HepG2 (cell line): ENCODE results near the gene HAUS7. TPM values are rescaled to one million over a fixed set of nuclear protein-coding genes. Genes with fewer than 3 reads are reported as not detected.

Source experiments
- ATAC-seq: fragments of 200-7000 bp; cut with Tn5 transposase; 3 replicates; pipeline ENCODE4 v1.9.1; 2020; ENCODE audit warnings: mild to moderate bottlenecking, moderate library complexity
- BruUV-seq: library from RNA; stranded (reverse); fragments of 400-500 nt; replicated peaks from 2 replicates; lab custom pipeline; 2021; lab: Mats Ljungman, UMichigan
- CTCF ChIA-PET: fragments of 300-600 bp; formaldehyde crosslinking; extraction: SDS; loops from one replicate; lab custom pipeline; 2021; ENCODE audit warnings: low total read pairs, inconsistent platforms, low intra/inter-chr PET ratio; lab: Yijun Ruan, JAX
- POLR2A ChIA-PET: fragments of 350-600 bp; sonication (Branson Sonifier 250); formaldehyde crosslinking; loops from one replicate; lab custom pipeline; 2020; ENCODE audit warnings: antibody characterized with exemption, inconsistent platforms; lab: Yijun Ruan, JAX
- DNase-seq: peaks from one replicate; pipeline ENCODE4 v3.0.0-alpha.2; 2015; ENCODE audit warnings: low spot score
- FAIRE-seq: peaks from 3 replicates; lab custom pipeline; 2011; peaks lifted over from hg19 to GRCh38; lab: Jason Lieb, UNC
- H2AFZ ChIP-seq: one replicate; pipeline ENCODE4 v1.6.1; 2011; ENCODE audit warnings: low read length, inconsistent platforms
- H3K27ac ChIP-seq: fragments of 300-600 bp; 3 replicates; pipeline ENCODE4 v1.8.0; 2011; ENCODE audit warnings: mixed run types, mild to moderate bottlenecking, mixed read lengths, low read length, inconsistent platforms; ENCODE audit not compliant: insufficient read depth; ENCODE audit errors: extremely low read length
- H3K27me3 ChIP-seq, 2 experiments: fragments of 200-600 bp in 1 of 2; 2 replicates in 1 of 2; 3 replicates in 1 of 2; pipeline versions ENCODE4 v1.6.0 to v1.8.0; 2011; ENCODE audit warnings: low read length in 2 of 2, mild to moderate bottlenecking in 2 of 2, moderate library complexity in 2 of 2, inconsistent platforms in 1 of 2; ENCODE audit not compliant: insufficient read depth in 2 of 2, control insufficient read depth in 1 of 2
- H3K36me3 ChIP-seq, 2 experiments: fragments of 200-600 bp in 1 of 2; replicated peaks in 1 of 2; 2 replicates in 1 of 2; 3 replicates in 1 of 2; pipeline versions ENCODE4 v1.5.1 to v1.8.0; 2011; ENCODE audit warnings: low read length in 2 of 2, inconsistent platforms in 1 of 2; ENCODE audit not compliant: insufficient read depth in 2 of 2, control insufficient read depth in 1 of 2
- H3K4me1 ChIP-seq: 2 replicates; pipeline ENCODE4 v1.5.1; 2012; ENCODE audit warnings: low read length, inconsistent platforms; ENCODE audit not compliant: insufficient read depth
- H3K4me2 ChIP-seq: 2 replicates; pipeline ENCODE4 v1.6.0; 2011; ENCODE audit warnings: low read depth, low read length, inconsistent platforms
- H3K4me3 ChIP-seq, 3 experiments: fragments of 200-600 bp in 1 of 3; sonication (generic), shearing (Covaris generic) in 1 of 3; replicated peaks in 1 of 3; 2 replicates each; pipeline ENCODE4 v1.5.1; 2011 to 2016; ENCODE audit warnings: low read length in 3 of 3, inconsistent platforms in 2 of 3, low read depth in 2 of 3, mild to moderate bottlenecking in 2 of 3, control low read depth in 1 of 3, mixed read lengths in 1 of 3; ENCODE audit not compliant: insufficient read depth in 1 of 3
- H3K79me2 ChIP-seq: one replicate; pipeline ENCODE4 v1.6.1; 2011; ENCODE audit warnings: low read length, inconsistent platforms; ENCODE audit not compliant: insufficient read depth
- H3K9ac ChIP-seq: 2 replicates; pipeline ENCODE4 v1.6.0; 2011; ENCODE audit warnings: mild to moderate bottlenecking, low read depth, low read length, inconsistent platforms; ENCODE audit not compliant: insufficient read depth
- H3K9me3 ChIP-seq: 2 replicates; pipeline ENCODE4 v1.5.1; 2012; ENCODE audit warnings: mild to moderate bottlenecking, low read length
- H4K20me1 ChIP-seq: 2 replicates; pipeline ENCODE4 v1.6.0; 2011; ENCODE audit warnings: inconsistent platforms, mild to moderate bottlenecking, low read length, moderate library complexity; ENCODE audit not compliant: insufficient read depth
- HDAC6 ChIP-seq: fragments of 200-600 bp; sonication (generic); IDR thresholded peaks from 2 replicates; pipeline ENCODE4 v1.7.0; 2017; ENCODE audit warnings: mild to moderate bottlenecking, antibody characterized with exemption, low read length, low read depth
- HES4 ChIP-seq: sonication (generic); formaldehyde crosslinking; IDR thresholded peaks from 2 replicates; pipeline ENCODE4 v1.9.0; 2021; ENCODE audit warnings: mild to moderate bottlenecking, missing genetic modification reagents, borderline replicate concordance
- KLF15 ChIP-seq: sonication (generic); formaldehyde crosslinking; IDR thresholded peaks from 2 replicates; pipeline ENCODE4 v1.8.1; 2023; ENCODE audit warnings: borderline replicate concordance, mild to moderate bottlenecking, inconsistent platforms, missing genetic modification reagents, mixed read lengths
- RFXANK ChIP-seq: IDR thresholded peaks from 2 replicates; pipeline ENCODE4 v1.6.1; 2016
- TBL1XR1 ChIP-seq: fragments of 150-350 bp; IDR thresholded peaks from 2 replicates; pipeline ENCODE4 v1.6.1; 2014; ENCODE audit warnings: borderline replicate concordance, low read length; ENCODE audit not compliant: partially characterized antibody
- YEATS2 ChIP-seq: sonication (generic); formaldehyde crosslinking; IDR thresholded peaks from 2 replicates; pipeline ENCODE4 v1.4.0; 2020; ENCODE audit warnings: missing genetic modification reagents, borderline replicate concordance
- ZNF224 ChIP-seq: sonication (generic); formaldehyde crosslinking; IDR thresholded peaks from 2 replicates; pipeline ENCODE4 v1.5.0; 2020; ENCODE audit warnings: mild to moderate bottlenecking, missing genetic modification reagents
- ZNF598 ChIP-seq: sonication (generic); formaldehyde crosslinking; IDR thresholded peaks from 2 replicates; pipeline ENCODE4 v1.5.1; 2020; ENCODE audit warnings: mild to moderate bottlenecking, missing genetic modification reagents, borderline replicate concordance
- ZNF7 ChIP-seq: IDR thresholded peaks from 2 replicates; pipeline ENCODE4 v1.6.1; 2016; ENCODE audit warnings: missing biosample characterization, missing genetic modification reagents
- ZNF720 ChIP-seq: sonication (generic); formaldehyde crosslinking; IDR thresholded peaks from 2 replicates; pipeline ENCODE4 v1.4.0; 2020; ENCODE audit warnings: missing genetic modification reagents
- WGBS: methylation state at CpG from one replicate; pipeline ENCODE4 v1.1.6; 2017; ENCODE audit warnings: low lambda C conversion rate; 5-methylcytosine and 5-hydroxymethylcytosine counted together
- in situ Hi-C: cut with HindIII; loops from 2 replicates; pipeline ENCODE4 v1.10.0; 2017; ENCODE audit warnings: low pct_unique_long_range_greater_than_20kb; ENCODE audit not compliant: extremely low pct_ligation_motif_present
- intact Hi-C: fragments of 100-400 bp; cut with micrococcal nuclease; formaldehyde crosslinking; loops from one replicate; pipeline ENCODE4 v1.10.0; 2022; ENCODE audit not compliant: unreplicated experiment
- polyA plus RNA-seq, 8 experiments: library from polyadenylated mRNA; depleted of rRNA in 3 of 8; stranded (reverse) in 7 of 8; unstranded in 1 of 8; fragments of >200 nt; fragmentation: Illumina TruSeq in 4 of 8; extraction: Trizol in 4 of 8; gene quantifications; 2 replicates each; pipeline versions ENCODE4 v1.2.1 to v1.2.3, GENCODE V29; 2011 to 2016; ENCODE audit warnings: low read depth in 4 of 8, missing spikeins in 1 of 8, mixed read lengths in 1 of 8; ENCODE audit not compliant: insufficient read depth in 1 of 8
- total RNA-seq, 5 experiments: library from RNA; depleted of rRNA; stranded (reverse); fragments of >200 nt; fragmentation: Illumina TruSeq; extraction: Trizol; gene quantifications; 2 replicates each; pipeline ENCODE4 v1.2.3, GENCODE V29; 2016; ENCODE audit warnings: low read depth in 1 of 5
- TF ChIP-seq, protein P1 (sequence below): sonication (generic); formaldehyde crosslinking; IDR thresholded peaks from 2 replicates; pipeline ENCODE4 v1.4.0; 2020; ENCODE audit warnings: missing genetic modification reagents
- TF ChIP-seq, protein P2 (sequence below): sonication (generic); formaldehyde crosslinking; IDR thresholded peaks from 2 replicates; pipeline ENCODE4 v1.5.0; 2020; ENCODE audit warnings: missing genetic modification reagents
- TF ChIP-seq, protein P3 (sequence below): sonication (generic); formaldehyde crosslinking; IDR thresholded peaks from 2 replicates; pipeline ENCODE4 v1.8.0; 2022; ENCODE audit warnings: missing genetic modification reagents, mild to moderate bottlenecking, moderate library complexity, borderline replicate concordance
- TF ChIP-seq, protein P4 (sequence below): sonication (generic); formaldehyde crosslinking; IDR thresholded peaks from 2 replicates; pipeline ENCODE4 v1.5.1; 2020; ENCODE audit warnings: missing genetic modification reagents, mild to moderate bottlenecking, borderline replicate concordance
- TF ChIP-seq, protein P5 (sequence below): sonication (generic); formaldehyde crosslinking; conservative IDR thresholded peaks from 2 replicates; pipeline ENCODE4 v1.8.1; 2023; ENCODE audit warnings: missing genetic modification reagents

HAUS7 gene
- total and polyA plus RNA-seq, 2 of the 13 experiments (the other 11 are each of a cell fraction or from before 2014, with no cell fraction given), result 10.9 to 42.4 TPM

DNA sequence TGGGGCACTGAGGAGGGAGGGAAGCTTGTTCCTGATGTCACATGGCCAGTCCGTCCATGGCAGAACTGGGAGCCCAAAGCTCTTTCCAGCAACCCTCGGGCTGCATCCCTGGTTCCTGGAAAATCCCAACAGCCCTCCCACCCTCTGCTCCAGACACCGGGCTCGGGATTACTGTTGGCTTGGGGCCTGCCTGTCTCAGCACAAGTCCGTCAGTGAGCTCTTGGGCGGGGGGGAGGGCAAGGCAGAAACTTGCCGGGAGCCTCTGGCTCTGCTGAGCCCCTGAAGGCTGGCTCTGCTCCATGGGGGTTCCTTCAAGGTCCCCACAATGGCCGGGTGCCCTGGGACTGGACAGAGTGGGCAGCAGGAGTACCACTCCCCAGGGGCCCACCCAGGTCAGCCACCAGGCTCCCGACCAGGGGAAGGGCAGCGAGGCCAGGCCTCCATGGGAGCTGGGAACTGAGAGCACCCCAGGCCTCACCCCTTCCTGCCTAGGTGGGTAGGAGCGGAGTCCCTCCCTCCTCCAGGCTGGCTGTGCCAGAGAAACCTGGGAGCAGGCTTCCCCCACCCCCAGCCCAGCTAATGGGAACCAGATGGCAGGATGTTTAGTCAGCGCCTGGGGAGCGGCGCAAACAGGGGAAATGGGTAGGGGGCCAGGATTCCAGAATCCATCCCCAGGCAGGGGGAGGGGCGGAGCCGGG, 6.4 kb upstream of the HAUS7 start:
- Histone ChIP-seq H3K4me3 (no peak overlapping the region), H3K36me3 (no peaks in the 10 kb centered on the region), H3K4me2 (no peak overlapping the region), H3K9ac (no peak overlapping the region), H4K20me1 (no peaks in the 10 kb centered on the region), H3K9me3 (no peaks in the 10 kb centered on the region), H3K27ac (no peak overlapping the region), H3K27me3 (peaks cover 2 to 5% of the 10 kb centered on the region in 2 experiments; a peak in 2 of 5 replicates), H2AFZ (no peak overlapping the region), H3K79me2 (no peaks in the 10 kb centered on the region), H3K4me1 (peaks cover 25% of the 10 kb centered on the region)
- ChIA-PET CTCF (no interaction called here), POLR2A (interaction anchor here (1.2 kb wide), 1 partner anchor 11 kb away, joined by 4 read pairs; no protein-coding TSS in a partner anchor)
- intact Hi-C loops, result no loop called here
- BruUV-seq, result no TSS peak
- DNase-seq (no peak), FAIRE-seq (no peak), ATAC-seq (no peak)
- in situ Hi-C loops, result no loop called here
- no CpG with 5 or more reads among the region's 16 CpGs for WGBS
- no peak for TF ChIP-seq ZNF720 (CRISPR knock-in tag)
- TF ChIP-seq, protein P1, sequence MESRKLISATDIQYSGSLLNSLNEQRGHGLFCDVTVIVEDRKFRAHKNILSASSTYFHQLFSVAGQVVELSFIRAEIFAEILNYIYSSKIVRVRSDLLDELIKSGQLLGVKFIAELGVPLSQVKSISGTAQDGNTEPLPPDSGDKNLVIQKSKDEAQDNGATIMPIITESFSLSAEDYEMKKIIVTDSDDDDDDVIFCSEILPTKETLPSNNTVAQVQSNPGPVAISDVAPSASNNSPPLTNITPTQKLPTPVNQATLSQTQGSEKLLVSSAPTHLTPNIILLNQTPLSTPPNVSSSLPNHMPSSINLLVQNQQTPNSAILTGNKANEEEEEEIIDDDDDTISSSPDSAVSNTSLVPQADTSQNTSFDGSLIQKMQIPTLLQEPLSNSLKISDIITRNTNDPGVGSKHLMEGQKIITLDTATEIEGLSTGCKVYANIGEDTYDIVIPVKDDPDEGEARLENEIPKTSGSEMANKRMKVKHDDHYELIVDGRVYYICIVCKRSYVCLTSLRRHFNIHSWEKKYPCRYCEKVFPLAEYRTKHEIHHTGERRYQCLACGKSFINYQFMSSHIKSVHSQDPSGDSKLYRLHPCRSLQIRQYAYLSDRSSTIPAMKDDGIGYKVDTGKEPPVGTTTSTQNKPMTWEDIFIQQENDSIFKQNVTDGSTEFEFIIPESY, result no peak
- TF ChIP-seq HES4 (CRISPR knock-in tag), result no peak
- TF ChIP-seq, protein P2, sequence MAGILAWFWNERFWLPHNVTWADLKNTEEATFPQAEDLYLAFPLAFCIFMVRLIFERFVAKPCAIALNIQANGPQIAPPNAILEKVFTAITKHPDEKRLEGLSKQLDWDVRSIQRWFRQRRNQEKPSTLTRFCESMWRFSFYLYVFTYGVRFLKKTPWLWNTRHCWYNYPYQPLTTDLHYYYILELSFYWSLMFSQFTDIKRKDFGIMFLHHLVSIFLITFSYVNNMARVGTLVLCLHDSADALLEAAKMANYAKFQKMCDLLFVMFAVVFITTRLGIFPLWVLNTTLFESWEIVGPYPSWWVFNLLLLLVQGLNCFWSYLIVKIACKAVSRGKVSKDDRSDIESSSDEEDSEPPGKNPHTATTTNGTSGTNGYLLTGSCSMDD (CRISPR knock-in tag), result no peak
- TF ChIP-seq TBL1XR1, result no peak
- TF ChIP-seq HDAC6, result no peak
- TF ChIP-seq, protein P3, sequence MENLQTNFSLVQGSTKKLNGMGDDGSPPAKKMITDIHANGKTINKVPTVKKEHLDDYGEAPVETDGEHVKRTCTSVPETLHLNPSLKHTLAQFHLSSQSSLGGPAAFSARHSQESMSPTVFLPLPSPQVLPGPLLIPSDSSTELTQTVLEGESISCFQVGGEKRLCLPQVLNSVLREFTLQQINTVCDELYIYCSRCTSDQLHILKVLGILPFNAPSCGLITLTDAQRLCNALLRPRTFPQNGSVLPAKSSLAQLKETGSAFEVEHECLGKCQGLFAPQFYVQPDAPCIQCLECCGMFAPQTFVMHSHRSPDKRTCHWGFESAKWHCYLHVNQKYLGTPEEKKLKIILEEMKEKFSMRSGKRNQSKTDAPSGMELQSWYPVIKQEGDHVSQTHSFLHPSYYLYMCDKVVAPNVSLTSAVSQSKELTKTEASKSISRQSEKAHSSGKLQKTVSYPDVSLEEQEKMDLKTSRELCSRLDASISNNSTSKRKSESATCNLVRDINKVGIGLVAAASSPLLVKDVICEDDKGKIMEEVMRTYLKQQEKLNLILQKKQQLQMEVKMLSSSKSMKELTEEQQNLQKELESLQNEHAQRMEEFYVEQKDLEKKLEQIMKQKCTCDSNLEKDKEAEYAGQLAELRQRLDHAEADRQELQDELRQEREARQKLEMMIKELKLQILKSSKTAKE (CRISPR knock-in tag), result no peak
- TF ChIP-seq RFXANK (CRISPR knock-in tag), result no peak
- TF ChIP-seq ZNF224 (CRISPR knock-in tag), result no peak
- no peak for TF ChIP-seq KLF15
- no peak for TF ChIP-seq YEATS2 (CRISPR knock-in tag)
- TF ChIP-seq ZNF598 (CRISPR knock-in tag), result no peak
- no peak for TF ChIP-seq ZNF7 (CRISPR knock-in tag)
- TF ChIP-seq, protein P4, sequence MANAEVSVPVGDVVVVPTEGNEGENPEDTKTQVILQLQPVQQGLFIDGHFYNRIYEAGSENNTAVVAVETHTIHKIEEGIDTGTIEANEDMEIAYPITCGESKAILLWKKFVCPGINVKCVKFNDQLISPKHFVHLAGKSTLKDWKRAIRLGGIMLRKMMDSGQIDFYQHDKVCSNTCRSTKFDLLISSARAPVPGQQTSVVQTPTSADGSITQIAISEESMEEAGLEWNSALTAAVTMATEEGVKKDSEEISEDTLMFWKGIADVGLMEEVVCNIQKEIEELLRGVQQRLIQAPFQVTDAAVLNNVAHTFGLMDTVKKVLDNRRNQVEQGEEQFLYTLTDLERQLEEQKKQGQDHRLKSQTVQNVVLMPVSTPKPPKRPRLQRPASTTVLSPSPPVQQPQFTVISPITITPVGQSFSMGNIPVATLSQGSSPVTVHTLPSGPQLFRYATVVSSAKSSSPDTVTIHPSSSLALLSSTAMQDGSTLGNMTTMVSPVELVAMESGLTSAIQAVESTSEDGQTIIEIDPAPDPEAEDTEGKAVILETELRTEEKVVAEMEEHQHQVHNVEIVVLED, result no peak
- TF ChIP-seq, protein P5, sequence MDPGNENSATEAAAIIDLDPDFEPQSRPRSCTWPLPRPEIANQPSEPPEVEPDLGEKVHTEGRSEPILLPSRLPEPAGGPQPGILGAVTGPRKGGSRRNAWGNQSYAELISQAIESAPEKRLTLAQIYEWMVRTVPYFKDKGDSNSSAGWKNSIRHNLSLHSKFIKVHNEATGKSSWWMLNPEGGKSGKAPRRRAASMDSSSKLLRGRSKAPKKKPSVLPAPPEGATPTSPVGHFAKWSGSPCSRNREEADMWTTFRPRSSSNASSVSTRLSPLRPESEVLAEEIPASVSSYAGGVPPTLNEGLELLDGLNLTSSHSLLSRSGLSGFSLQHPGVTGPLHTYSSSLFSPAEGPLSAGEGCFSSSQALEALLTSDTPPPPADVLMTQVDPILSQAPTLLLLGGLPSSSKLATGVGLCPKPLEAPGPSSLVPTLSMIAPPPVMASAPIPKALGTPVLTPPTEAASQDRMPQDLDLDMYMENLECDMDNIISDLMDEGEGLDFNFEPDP (CRISPR knock-in tag), result no peak
